ENCODE results near the gene TNFSF10.

Gene TNFSF10

GRCh38 chr3:172467170-172467824, 55.9 kb downstream of the TNFSF10 start:
- DNase-seq (no peak), ATAC-seq (ENCODE audit: insufficient read depth, low read depth) (no peak)
- Histone ChIP-seq H4K20me1 (ENCODE audit: insufficient read depth, low read length) (no peaks in the 10 kb centered on the region), H3K4me1 (ENCODE audit: insufficient read depth, low read length) (no peaks in the 10 kb centered on the region), H3K27me3 (ENCODE audit: insufficient read depth, low read length, poor library complexity) (no peaks in the 10 kb centered on the region), H3K4me3 (ENCODE audit: low read depth in 1 of 2, low read length in 2 of 2) (no peak overlapping the region), H3K79me2 (ENCODE audit: insufficient read depth, low read length) (no peaks in the 10 kb centered on the region), H3K4me2 (ENCODE audit: insufficient read depth, low read length) (no peak overlapping the region), H3K9ac (ENCODE audit: low read depth, low read length) (no peak overlapping the region), H3K27ac (ENCODE audit: low read length) (no peak overlapping the region), H3K36me3 (ENCODE audit: insufficient read depth, low read length) (no peaks in the 10 kb centered on the region), H3K9me3 (ENCODE audit: insufficient read depth, low read length, severe bottlenecking) (no peaks in the 10 kb centered on the region), H2AFZ (ENCODE audit: low read depth, low read length) (no peak overlapping the region)
- TF ChIP-seq CTCF (IDR thresholded peaks at IDR 0.05; ENCODE audit: borderline replicate concordance, extremely low read depth, low read length, poor library complexity, severe bottlenecking) (no peak), EZH2 (IDR thresholded peaks at IDR 0.05; ENCODE audit: borderline replicate concordance, low read depth, low read length, severe bottlenecking) (no peak)

- Histone ChIP-seq H3K79me2 (ENCODE audit: insufficient read depth, low read length) (no peaks in the 10 kb centered on the region), H3K4me2 (ENCODE audit: insufficient read depth, low read length) (no peak overlapping the region), H3K4me1 (ENCODE audit: insufficient read depth, low read length) (no peaks in the 10 kb centered on the region), H3K9me3 (ENCODE audit: insufficient read depth, low read length, severe bottlenecking) (no peaks in the 10 kb centered on the region), H2AFZ (ENCODE audit: low read depth, low read length) (no peak overlapping the region), H4K20me1 (ENCODE audit: insufficient read depth, low read length) (no peaks in the 10 kb centered on the region), H3K4me3 (ENCODE audit: low read depth in 1 of 2, low read length in 2 of 2) (no peak overlapping the region), H3K27me3 (ENCODE audit: insufficient read depth, low read length, poor library complexity) (no peaks in the 10 kb centered on the region), H3K27ac (ENCODE audit: low read length) (no peak overlapping the region), H3K36me3 (ENCODE audit: insufficient read depth, low read length) (no peaks in the 10 kb centered on the region), H3K9ac (ENCODE audit: low read depth, low read length) (no peak overlapping the region)
- ATAC-seq (ENCODE audit: insufficient read depth, low read depth) (no peak), DNase-seq (no peak)
- TF ChIP-seq CTCF (IDR thresholded peaks at IDR 0.05; ENCODE audit: borderline replicate concordance, extremely low read depth, low read length, poor library complexity, severe bottlenecking) (no peak), EZH2 (IDR thresholded peaks at IDR 0.05; ENCODE audit: borderline replicate concordance, low read depth, low read length, severe bottlenecking) (no peak)
These were observed 56.6 kb downstream of the TNFSF10 start for GRCh38 chr3:172466553-172467130.

GRCh38 chr3:172465281-172465680, 57.9 kb downstream of the TNFSF10 start:
- Histone ChIP-seq H3K4me2 (ENCODE audit: insufficient read depth, low read length) (no peak overlapping the region), H3K27ac (ENCODE audit: low read length) (no peak overlapping the region), H4K20me1 (ENCODE audit: insufficient read depth, low read length) (no peaks in the 10 kb centered on the region), H3K4me1 (ENCODE audit: insufficient read depth, low read length) (no peaks in the 10 kb centered on the region), H3K27me3 (ENCODE audit: insufficient read depth, low read length, poor library complexity) (no peaks in the 10 kb centered on the region), H3K4me3 (ENCODE audit: low read depth in 1 of 2, low read length in 2 of 2) (no peak overlapping the region), H3K9me3 (ENCODE audit: insufficient read depth, low read length, severe bottlenecking) (no peaks in the 10 kb centered on the region), H2AFZ (ENCODE audit: low read depth, low read length) (no peak overlapping the region), H3K36me3 (ENCODE audit: insufficient read depth, low read length) (no peaks in the 10 kb centered on the region), H3K79me2 (ENCODE audit: insufficient read depth, low read length) (no peaks in the 10 kb centered on the region), H3K9ac (ENCODE audit: low read depth, low read length) (no peak overlapping the region)
- ATAC-seq (ENCODE audit: insufficient read depth, low read depth): no peak
- TF ChIP-seq EZH2 (IDR thresholded peaks at IDR 0.05; ENCODE audit: borderline replicate concordance, low read depth, low read length, severe bottlenecking) (no peak), CTCF (IDR thresholded peaks at IDR 0.05; ENCODE audit: borderline replicate concordance, extremely low read depth, low read length, poor library complexity, severe bottlenecking) (no peak)
- no peak for DNase-seq

Data from DND-41 (cell line).